SW 1271 (cell line): ENCODE data around the gene MASP2.
"Not testable (repeated sequence)": the region's sequence is repeated elsewhere in the genome, so short reads cannot be mapped to it uniquely, and the experiment has no call there.

Experiments used
- DNase-seq, 2 experiments: peaks; one replicate each; lab custom pipeline; 2025; lab: John Stamatoyannopoulos, UW

The MASP2 gene

GRCh38 chr1:11039351-11040104, 7.5 kb downstream of the MASP2 start:
- no peak for DNase-seq

GRCh38 chr1:11037740-11038182, 9.3 kb downstream of the MASP2 start:
- peak in 1 of 2 experiments; percentile 69 for DNase-seq

- DNase-seq = not testable (repeated sequence)
These were observed 9.9 kb downstream of the MASP2 start for GRCh38 chr1:11037019-11037739.

GRCh38 chr1:11031624-11032262, 15.3 kb downstream of the MASP2 start:
- DNase-seq = no peak

- DNase-seq = no peak
These were observed 16.2 kb downstream of the MASP2 start for GRCh38 chr1:11030865-11031264.

GRCh38 chr1:11028018-11028417, 19.0 kb downstream of the MASP2 start:
- DNase-seq = no peak

- no peak for DNase-seq
These were observed 19.7 kb downstream of the MASP2 start for GRCh38 chr1:11027316-11027715.

- DNase-seq = no peak
These were observed 20.1 kb downstream of the MASP2 start for GRCh38 chr1:11026903-11027302.

- DNase-seq = no peak
These were observed 21.0 kb downstream of the MASP2 start for GRCh38 chr1:11026052-11026451.

GRCh38 chr1:11025618-11026017, 21.4 kb downstream of the MASP2 start:
- DNase-seq = no peak

- DNase-seq = no peak
These were observed 22.2 kb downstream of the MASP2 start for GRCh38 chr1:11024874-11025203.

- DNase-seq = no peak
These were observed 22.7 kb downstream of the MASP2 start for GRCh38 chr1:11024154-11024873.

GRCh38 chr1:11023201-11023600, 23.8 kb downstream of the MASP2 start:
- no peak for DNase-seq

GRCh38 chr1:11019971-11020370, 27.1 kb downstream of the MASP2 start:
- no peak for DNase-seq

- not testable (repeated sequence) for DNase-seq
These were observed 27.7 kb downstream of the MASP2 start for GRCh38 chr1:11019358-11019757.

GRCh38 chr1:11013160-11013531, 33.9 kb downstream of the MASP2 start:
- DNase-seq = peak; percentile 9 to 48

- DNase-seq = peak; percentile 33 to 87
These were observed 34.5 kb downstream of the MASP2 start, which contains the start of gene TARDBP for GRCh38 chr1:11012260-11013159. Gene TARDBP, plus strand, starts transcription at chr1:11012654. Its CDS starts 1,074 bp downstream, at chr1:11013728.

- no peak for DNase-seq
These were observed 46.5 kb downstream of the MASP2 start for GRCh38 chr1:11000526-11000925.

GRCh38 chr1:10996100-10996499, 50.9 kb downstream of the MASP2 start:
- no peak for DNase-seq

GRCh38 chr1:10992864-10993263, 54.2 kb downstream of the MASP2 start:
- DNase-seq = no peak

GRCh38 chr1:10992004-10992403, 55.0 kb downstream of the MASP2 start:
- DNase-seq = not testable (repeated sequence)
